ENCODE results near the gene ZFP36.

- TF ChIP-seq CTCF (IDR thresholded peaks at IDR 0.05) (no peak), POLR2A (IDR thresholded peaks at IDR 0.05) (no peak)
These were observed 29.7 kb downstream of the ZFP36 start for GRCh38 chr19:39436350-39436716.
